NCI-H345 treated with DMSO at 0.1 percent for 48 hours (cell line): Measurements from ENCODE around the gene KRT7.
A peak's percentile ranks its signal among the peaks of the same experiment; 100 is the strongest.

Experiments
- DNase-seq: peaks from one replicate; lab custom pipeline; 2025; ENCODE audit not compliant: unreplicated experiment; lab: John Stamatoyannopoulos, UW

The KRT7 gene

GRCh38 chr12:52232674-52233461 lies at the start of gene KRT7:
Gene KRT7, plus strand, starts transcription at chr12:52233243. Its CDS starts 54 bp downstream, at chr12:52233297.
- DNase-seq: no peak

- DNase-seq: no peak
These were observed 49.5 kb upstream of the KRT7 start for GRCh38 chr12:52183544-52183910.

GRCh38 chr12:52183971-52184370 lies 49.1 kb upstream of the KRT7 start:
- no peak for DNase-seq

- DNase-seq: no peak
These were observed 48.2 kb upstream of the KRT7 start for GRCh38 chr12:52184813-52185212.

- no peak for DNase-seq
These were observed 47.6 kb upstream of the KRT7 start for GRCh38 chr12:52185400-52185967.

- peak; percentile 67 for DNase-seq
These were observed 46.8 kb upstream of the KRT7 start for GRCh38 chr12:52186118-52186840.

- DNase-seq: no peak
These were observed 45.8 kb upstream of the KRT7 start for GRCh38 chr12:52187206-52187605.

- DNase-seq: no peak
These were observed 45.4 kb upstream of the KRT7 start for GRCh38 chr12:52187640-52188039.

- DNase-seq: no peak
These were observed 44.4 kb upstream of the KRT7 start for GRCh38 chr12:52188658-52189057.

- DNase-seq: no peak
These were observed 43.5 kb upstream of the KRT7 start for GRCh38 chr12:52189376-52190174.

- no peak for DNase-seq
These were observed 41.9 kb upstream of the KRT7 start for GRCh38 chr12:52190860-52191729.

- DNase-seq: peak; percentile 89
These were observed 40.9 kb upstream of the KRT7 start, which contains the start of gene KRT80 for GRCh38 chr12:52191841-52192791. Gene KRT80, minus strand, starts transcription at chr12:52192014. Its CDS starts 112 bp downstream, at chr12:52191902.

GRCh38 chr12:52193532-52193931 lies 39.5 kb upstream of the KRT7 start:
- no peak for DNase-seq

- no peak for DNase-seq
These were observed 39.1 kb upstream of the KRT7 start for GRCh38 chr12:52193991-52194390.

- DNase-seq: no peak
These were observed 37.8 kb upstream of the KRT7 start for GRCh38 chr12:52195065-52195730.

GRCh38 chr12:52197371-52198231 lies 35.4 kb upstream of the KRT7 start:
- peak; percentile 49 for DNase-seq

GRCh38 chr12:52198454-52199215 lies 34.4 kb upstream of the KRT7 start:
- peak; percentile 71 for DNase-seq
